NCI-H2029 (cell line): Measurements from ENCODE around the gene GMPS.
"Not testable (repeated sequence)": the region's sequence is repeated elsewhere in the genome, so short reads cannot be mapped to it uniquely, and the experiment has no call there.

Experiments
- DNase-seq: peaks from one replicate; lab custom pipeline; 2025; lab: John Stamatoyannopoulos, UW

Gene GMPS

GRCh38 chr3:155872904-155873646, 2.6 kb downstream of the GMPS start:
- no peak for DNase-seq

DNA sequence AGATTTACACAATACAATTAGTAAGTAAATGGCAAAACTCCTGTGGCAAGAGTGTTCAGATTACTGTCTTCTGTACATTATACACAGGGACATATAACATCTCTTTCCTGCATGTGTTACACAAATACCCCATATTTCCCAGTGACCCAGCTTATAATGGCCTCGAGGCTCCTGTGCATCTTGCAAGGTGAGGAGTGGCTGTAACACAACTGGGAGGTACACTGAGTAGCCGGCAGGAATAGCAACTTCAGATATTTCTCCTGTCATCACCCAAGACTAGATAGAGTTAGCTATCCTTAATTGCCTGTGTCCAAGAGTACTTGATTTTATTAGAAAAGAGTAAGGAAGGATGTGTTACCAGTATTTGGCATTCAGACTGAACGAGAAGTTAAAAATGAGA, 5.6 kb downstream of the GMPS start:
- no peak for DNase-seq

DNA sequence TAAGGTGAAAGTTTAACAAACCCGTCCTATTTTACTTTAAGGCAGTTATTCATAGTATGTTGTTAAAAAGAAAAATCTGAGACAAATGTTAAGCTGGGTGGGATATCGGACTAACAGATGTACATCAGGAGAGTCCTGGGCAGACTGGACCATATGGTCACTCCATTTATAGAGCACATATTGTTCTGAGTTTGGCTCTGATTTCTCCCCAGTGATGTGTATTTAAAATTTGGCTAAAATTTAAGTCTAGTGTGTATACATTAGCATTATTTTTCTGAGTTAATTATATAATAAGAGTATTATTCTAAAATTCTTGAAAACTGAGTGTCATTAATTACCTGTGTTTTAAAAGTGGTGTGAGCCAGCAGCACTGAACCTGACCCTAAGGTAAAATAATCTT, 6.1 kb downstream of the GMPS start:
- no peak for DNase-seq

DNA sequence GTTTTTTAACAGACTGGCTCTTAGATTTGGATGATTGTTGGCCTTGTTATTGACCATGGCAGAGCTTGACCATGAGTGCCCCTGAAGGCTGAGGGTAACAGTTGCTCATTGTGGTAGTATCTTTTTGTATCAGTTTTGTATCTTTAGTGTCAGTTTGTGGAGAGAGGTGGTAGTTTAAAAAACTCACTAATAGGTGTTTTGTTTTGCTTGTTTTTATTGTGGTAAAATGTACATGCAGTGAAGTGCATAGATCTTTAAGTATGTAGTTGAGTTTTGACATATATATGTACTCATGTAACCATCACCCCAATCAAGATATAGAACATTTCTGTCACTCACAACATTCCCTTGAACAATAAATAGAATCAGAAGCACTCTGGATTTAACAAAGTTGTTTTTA, 9.8 kb downstream of the GMPS start:
- no peak for DNase-seq

GRCh38 chr3:155884292-155884691, 13.8 kb downstream of the GMPS start:
- DNase-seq: no peak

DNA sequence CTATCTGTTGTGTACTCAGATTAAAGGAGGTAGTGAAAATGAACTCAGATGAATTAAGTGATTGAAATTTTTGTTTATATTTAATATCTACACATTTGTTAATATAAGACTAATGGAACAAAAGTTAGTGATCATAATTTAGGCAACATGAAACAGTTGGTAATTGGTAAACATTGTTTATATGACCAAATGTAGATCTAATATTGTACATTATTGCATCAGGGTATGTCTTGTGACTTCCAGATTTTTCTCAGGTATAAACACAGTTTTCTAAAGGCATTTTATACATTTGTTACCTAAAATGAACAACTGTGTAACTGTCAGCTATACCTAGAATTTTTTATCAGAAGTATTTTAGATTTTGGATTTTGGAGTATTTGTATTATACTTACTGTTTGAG, 14.8 kb downstream of the GMPS start:
- no peak for DNase-seq

- not testable (repeated sequence) for DNase-seq
Observed at GRCh38 chr3:155886348-155886747, 15.9 kb downstream of the GMPS start.

DNA sequence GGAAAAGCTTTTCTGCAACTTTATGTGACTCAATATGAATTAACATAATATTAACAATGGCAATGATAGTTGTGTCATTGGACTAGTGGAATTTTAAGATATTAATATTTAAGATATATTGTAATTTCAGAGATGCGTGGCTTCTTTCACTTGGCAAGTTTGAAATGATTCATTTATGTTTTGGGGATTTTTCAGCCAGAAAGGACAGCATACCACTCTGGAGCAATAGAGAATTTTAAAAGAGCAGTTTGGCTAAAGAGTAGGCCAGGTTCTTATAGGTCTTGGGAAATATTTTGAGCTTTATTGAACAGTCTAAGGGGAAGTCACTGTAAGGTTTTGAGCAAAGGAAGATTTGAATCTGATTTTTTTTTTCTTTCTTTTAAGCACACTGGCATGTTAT, 16.5 kb downstream of the GMPS start:
- DNase-seq: no peak

DNA sequence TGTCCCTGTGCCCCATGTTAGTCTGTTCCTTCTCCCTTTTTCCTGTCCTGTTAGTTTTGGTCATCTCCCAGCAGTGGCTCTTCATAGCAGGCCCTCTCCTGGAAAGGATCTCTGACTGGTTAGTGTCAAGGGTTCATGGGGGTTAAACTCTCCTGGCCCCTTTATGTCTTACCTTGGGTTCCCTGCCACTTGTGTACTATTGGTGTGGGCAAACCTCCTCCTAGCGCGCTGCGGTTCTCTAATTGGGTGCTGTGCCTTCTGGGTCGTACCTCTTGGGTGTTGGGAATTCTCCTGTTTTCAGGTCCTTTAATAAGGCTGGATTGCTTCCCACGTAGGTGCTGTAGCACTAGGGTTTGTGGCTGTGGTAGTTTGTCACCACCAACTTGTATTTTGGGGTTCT, 18.8 kb downstream of the GMPS start:
- no peak for DNase-seq

- no peak for DNase-seq
Observed at GRCh38 chr3:155889952-155890351, 19.5 kb downstream of the GMPS start.

DNA sequence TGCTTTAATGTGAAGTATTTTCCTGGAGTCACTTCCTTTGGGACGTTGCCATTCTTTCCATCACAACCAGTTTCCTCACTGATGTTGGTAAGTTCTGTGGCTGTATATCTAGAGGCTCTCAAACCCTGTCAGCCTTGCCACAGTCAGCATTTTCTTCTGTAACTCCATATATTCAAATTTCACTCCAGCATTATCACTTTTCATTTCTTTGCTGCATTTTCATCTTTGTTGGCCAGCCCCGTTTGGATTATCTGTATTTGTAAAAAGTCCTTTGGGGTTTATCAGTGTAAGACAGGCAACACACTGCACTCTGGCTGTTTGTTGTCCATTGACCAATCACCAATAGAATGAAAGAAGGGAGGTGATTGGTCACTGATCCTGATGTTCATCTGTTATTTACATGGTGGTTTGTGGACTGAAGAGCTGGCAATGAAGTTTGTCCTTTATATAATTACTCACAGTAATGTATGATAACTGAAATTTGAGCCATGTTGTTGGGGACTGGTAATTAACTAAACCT, 20.3 kb downstream of the GMPS start:
- DNase-seq: peak; percentile 14

GRCh38 chr3:155891321-155891720, 20.9 kb downstream of the GMPS start:
- no peak for DNase-seq

- DNase-seq: no peak
Observed at GRCh38 chr3:155895379-155895900, 25.0 kb downstream of the GMPS start.

GRCh38 chr3:155906900-155907299, 36.5 kb downstream of the GMPS start:
- DNase-seq: no peak

DNA sequence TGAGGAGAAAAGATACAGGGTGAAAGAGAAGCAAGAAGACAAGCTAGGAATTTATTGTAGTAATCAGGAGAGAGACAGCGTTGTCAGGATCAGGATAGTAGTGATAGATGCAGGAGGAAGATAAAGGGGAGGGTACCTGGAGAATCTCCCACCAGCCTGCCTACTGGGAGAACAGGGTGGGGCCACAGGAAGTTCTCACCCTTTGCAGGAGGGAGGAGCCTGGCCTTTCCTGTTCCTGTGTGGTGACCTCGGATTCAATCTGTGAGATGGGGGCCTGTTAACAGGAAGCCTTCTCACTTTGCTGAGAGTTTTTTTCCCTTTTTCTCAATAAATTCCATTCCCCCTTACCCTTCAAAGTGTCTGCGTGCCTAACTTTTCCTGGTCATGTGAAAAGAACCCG, 37.6 kb downstream of the GMPS start:
- DNase-seq: no peak

DNA sequence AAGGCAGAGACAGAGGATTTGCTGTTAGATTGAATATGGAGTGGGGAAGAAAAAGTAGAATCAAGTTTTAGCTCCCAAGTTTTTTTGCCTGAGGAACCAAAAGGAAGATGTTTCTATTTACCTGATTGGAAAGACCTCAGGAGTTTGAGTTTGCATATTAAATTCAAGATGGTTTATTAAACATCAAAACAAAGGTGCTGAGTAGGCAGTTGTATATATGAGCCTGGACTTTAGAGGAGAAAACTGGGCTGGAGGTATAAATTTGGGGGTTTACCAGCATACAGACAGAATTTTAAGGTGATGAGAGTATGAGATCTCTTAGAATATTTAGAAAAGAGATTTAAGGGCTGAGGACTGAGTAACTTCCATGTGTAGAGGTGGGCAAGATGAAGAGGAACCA, 38.2 kb downstream of the GMPS start:
- DNase-seq: no peak

GRCh38 chr3:155912090-155912489, 41.6 kb downstream of the GMPS start:
- no peak for DNase-seq

DNA sequence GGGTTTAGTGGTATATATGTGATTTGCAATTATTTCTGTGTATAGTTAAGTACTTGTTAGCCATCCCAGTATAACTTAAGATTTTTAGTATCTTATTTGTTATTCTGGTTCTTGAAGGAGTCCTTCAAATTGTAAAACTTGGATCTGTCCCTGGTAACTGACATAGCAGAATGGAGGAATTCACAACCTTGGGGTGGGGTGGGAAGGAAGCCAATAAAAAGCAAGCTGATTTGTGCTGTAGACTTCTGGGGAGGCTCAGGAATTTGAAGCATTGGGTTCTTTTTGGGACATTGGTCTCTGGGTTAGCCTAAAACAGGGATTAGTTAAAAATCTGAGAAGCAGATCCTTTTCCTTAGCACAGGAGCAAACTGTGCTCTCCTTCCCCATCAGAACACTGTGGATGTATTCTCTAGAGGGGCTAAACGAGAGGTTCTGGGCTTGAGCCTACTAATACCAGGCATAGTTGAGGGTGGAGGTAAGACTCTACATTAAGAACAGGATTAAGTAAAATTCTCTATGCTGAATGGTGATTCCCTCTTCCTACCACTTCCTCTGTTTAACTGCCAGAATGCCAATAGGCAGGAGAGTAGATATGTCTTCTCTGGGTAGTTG, 42.2 kb downstream of the GMPS start:
- no peak for DNase-seq

DNA sequence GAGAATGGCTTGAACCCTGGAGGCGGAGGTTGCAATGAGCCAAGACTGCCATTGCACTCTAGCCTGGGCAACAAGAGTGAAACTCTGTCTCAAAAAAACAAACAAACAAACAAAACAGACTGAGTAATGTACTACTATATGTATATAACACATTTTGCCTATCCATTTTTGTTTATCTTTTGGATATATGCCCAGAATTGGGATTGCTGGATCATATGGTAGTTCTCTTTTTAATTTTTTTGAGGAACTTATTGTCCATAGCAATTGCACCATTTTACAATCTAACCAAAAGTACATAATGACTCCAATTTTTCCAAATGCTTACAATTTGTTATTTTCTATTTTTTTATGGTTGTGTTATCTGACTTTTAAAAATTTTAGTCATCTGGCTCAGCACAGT, 47.3 kb downstream of the GMPS start:
- no peak for DNase-seq

DNA sequence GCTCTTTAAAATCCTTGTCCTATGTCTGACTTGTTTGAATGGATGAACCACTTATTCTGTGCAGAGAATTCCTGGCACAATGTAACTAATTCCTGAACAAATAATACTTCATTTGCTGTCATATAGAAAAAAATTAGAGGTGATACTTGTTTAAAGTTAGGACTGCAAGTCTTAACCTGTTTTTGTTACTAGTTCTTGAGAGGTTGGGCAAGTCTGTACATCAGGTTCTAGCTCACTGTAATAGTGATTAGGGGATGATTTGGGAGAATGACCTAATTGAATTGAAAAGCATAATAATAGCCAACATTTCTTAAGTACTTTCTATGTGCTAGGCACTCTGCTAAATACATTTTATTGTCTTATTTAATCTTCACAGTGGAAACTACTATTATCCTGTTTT, 49.3 kb downstream of the GMPS start:
- no peak for DNase-seq

GRCh38 chr3:155921486-155921885, 51.0 kb downstream of the GMPS start:
- no peak for DNase-seq

- no peak for DNase-seq
Observed at GRCh38 chr3:155934230-155934629, 63.8 kb downstream of the GMPS start.

DNA sequence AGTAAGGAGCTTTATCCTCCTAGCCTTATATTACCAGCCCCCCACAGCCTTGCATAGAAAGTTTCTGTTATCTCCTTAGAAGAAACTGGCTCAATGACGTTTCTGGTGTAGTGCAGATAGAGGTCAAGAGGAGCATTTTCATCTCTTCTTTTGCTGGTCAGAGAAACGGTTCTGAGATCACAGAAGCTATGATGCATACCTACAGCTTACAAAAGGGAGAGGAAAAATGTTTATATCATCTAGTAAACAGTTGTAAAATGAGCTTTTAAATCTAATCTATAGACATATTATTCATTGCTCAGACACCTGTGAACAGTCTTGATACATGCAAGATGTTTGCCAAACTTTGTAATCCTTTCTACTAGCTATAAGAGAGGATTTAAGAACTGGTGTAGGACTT, 68.0 kb downstream of the GMPS start:
- DNase-seq: no peak

DNA sequence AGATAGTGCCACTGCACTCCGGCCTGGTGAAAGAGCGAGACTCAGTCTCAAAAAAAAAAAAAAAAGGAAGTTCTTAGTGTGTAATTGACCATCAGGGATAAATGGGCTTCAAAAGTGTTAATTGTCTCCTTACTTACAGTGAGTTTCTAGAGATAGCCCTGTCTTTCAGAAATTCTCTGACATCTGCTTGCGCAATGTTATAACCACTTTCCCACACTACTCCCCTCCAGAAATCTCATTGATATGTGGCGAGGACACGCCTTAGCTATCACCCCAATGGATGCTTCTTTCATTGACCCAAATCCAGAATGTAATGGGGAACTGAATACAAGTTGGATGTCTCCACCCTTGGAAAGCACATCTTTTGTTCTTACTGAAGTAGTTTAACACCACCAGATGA, 70.9 kb downstream of the GMPS start:
- DNase-seq: no peak
